CD4-positive, alpha-beta T cell treated with Interleukin-15 for 4 hours (primary cell): ENCODE results near the gene GRB10.
A peak's percentile ranks its signal among the peaks of the same experiment; 100 is the strongest.

Experiments
- DNase-seq: peaks from one replicate; pipeline ENCODE4 v3.0.0-alpha.2; 2020; ENCODE audit warnings: low spot score

GRB10 gene

DNA sequence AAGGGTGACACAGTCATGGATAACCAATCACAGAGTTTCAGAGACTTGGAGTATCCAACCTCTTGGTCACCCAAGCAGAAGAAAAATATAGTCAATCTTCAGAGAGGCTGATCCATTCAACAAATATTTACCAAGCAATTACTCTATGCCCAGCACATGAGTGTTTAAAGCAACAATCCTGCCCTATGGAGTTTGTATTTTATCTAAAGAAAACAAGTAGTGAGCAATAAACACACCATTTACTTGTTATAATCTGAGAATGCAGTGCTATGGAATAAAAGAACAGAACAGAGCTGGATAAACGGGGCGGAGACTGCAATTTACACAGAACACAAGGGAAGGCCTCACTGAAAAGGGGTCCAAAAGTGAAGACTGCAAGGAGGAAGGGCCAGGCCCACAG is 63.8 kb downstream of the GRB10 start:
- no peak for DNase-seq

DNA sequence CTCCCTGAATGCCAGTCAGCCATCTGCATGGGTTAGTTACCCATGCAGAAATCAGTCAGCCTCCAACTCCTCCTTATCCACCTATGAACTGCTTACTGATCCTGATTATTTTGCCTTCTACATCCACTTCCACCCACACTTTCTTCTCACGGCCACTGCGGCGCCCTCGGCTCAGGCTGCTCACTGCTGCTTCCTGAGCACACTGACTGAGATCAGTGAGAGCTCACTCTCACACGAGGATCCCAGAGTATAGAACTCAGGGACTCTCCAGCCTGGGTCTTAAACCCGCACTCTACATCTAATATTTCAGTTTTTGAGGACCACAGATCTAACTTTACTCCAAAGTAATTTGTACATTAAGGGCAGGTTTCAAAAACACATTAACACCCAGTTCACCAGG is 64.4 kb downstream of the GRB10 start:
- DNase-seq: no peak

DNA sequence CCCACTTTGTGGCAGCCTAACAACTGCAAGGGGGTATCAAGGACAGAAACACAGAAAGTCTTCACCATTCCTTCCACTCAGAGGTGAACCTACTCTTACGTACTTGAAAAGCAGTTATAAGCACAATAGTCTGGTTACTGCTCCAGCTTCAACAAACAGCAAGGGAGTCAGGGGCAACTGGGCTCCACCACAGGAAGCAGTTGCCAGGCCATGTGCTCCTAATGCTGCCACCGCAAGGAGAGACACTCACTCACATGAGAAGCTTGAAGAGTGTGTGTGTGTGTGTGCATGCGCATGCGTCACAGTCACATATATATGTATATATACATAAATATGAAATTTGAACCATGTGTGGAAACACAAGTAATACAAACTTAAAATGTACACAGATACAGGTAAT is 65.5 kb downstream of the GRB10 start:
- DNase-seq: no peak

DNA sequence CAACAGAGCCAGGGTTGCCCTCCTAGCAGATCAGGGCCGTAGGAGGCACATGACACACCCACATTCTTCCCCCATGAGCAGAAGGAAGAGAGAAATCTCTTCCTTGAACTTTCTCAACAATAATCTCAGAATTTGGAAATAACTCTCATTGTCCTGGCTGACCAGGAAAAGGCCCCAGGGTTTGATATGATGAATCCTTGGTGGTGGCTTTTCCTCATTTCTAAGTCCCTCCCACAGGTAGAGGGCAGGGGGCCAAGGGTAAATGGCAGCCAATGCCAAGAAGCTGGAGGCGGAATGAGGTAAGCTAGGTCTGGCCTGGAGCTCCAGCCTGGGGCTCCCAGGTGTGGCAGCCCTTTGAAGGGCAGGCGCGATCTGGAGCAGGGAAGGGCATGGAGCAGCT is 67.8 kb downstream of the GRB10 start:
- DNase-seq: no peak

DNA sequence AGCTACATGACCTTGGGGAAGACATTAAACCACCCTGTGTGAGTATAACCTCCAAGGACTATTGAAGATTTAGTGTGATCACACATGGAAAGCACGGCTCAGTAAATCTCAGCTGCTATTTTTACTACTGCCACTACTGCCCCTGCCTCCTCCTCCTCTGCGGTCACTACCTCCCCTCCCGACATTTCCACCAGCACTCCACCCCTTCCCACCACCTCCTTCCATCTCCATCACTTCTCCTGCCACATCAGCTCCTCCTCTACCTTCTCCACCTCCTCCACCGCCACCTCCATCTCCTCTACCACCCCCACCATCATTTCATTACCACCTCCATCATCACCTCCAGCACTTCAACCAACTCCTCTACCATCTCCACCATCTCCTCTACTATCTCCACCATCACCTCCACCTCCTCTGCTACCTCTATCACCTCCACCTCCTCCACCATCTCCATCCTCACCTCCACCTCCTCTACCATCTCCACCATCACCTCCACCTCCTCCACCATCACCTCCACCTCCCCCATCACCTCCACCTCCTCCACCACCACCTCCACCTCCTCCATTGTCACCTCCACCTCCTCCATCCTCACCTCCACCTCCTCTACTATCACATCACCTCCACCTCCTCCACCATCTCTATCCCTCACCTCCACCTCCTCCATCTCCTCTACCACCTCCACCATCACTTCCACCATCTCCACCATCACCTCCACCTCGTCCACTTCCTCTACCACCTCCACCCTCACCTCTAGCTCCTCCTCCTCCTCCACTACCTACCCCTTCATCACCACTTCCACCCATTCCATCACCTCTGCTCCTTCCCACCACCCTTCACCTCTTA is 69.4 kb downstream of the GRB10 start:
- DNase-seq: no peak

DNA sequence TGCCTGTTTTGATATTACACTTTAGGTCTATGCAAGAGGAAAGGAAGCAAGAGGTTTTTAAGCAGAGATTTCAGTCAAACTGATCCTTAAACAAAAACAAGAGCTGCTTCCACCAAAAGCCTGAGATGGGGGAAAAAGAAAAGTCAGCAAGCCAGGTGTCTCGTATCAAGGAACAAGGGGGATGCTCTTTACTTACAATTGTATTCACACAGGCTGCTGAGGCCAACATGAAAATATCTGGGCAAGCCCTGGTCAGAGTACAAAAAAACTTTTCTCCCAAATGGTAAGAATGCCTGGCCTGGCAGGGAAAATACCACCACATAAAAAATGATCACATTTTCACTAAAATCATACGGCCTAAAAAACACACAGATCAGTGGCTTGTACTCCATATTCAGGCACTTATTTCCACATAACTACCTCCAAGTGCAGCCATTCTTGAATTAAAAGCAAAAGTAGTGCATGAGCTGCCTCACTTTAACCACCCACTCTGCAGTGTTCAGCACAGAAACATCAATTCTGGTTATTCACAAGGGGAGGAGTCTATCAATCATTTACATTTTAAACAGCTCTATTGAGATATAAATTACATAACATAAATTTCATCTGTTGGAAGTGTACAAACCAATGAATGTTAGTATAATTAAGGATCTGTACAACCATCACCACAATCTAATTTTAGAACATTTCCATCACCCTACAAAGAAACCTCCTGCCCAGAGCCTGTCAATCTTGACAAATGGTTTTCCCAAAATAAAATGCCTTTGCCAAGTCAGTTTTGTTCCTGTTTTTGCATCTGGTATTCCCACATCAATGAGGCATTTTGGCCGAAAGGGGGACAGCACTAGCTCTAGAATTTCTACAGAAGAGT is 70.2 kb downstream of the GRB10 start:
- DNase-seq: no peak

DNA sequence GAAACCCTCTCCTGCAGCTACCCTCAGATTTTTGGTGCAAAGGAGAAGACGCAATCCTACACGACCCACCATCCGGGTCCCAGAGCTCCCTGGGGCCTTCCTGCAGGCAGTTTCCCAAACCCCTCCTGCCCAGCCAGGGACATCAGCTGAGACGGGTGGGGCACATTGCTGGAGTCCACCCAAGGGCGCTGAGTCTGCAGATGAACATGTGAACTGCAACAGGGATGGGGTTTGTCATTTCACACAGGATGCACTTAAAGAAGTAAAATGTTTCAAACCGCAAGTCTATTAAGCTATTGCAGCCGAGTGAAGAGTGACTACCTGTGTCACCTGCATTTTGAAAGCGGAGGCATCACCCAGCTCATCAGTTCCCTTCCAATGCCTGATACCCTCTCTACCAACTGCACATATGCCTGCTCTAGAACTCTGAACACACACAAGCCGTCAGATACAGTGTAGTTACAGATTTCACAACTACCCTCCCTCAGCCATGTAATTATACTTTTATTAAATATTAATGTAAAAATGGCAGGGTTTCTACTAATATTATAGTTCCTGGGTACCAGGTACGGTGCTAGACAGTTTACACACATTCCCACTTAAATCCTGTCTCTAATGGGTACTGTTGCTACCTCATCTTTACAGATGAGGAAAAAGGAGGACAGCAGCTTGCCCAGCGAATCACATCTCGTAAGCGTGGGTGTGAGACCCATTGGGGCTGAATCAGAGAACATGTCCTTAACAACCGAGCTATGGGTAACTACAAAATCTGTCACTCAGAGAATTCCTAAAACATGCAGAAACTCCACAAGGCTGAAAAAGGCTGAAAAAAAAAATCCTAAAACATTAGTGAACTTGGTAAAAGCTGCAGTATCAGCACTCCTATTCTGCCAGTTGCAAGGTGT is 71.2 kb downstream of the GRB10 start:
- no peak for DNase-seq

DNA sequence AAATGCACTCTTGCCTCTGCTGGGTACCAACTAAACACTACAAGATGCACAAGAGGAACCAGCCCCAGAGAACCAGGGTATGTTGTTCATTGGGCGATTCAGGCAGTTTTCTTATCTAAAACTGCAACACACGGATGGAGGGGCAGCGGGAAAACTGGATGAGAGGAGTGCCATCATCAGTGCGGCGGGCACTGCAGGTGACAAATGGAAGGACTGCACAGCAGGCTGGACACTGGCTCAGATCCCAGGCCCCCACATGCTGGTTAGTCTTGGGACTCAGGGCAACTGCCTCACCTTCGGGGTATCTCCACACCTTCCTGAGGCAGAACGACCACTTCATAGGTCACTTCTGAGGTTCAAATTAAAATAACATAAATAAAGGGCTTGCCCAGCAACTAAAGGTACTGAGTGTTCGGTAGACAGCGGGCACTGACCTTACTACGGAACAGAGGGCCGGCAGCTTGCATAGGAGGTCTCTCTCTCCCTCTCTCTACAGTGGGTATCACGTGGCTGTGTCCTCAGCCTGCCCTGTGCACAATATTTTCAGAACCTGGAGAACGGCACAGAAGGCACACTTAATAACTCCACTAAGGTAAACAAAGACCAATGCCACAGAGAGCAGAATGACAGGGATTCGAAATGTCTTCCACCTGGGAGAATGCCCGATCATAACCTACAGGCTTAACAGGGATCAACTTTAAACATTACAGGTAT is 72.1 kb downstream of the GRB10 start:
- no peak for DNase-seq

DNA sequence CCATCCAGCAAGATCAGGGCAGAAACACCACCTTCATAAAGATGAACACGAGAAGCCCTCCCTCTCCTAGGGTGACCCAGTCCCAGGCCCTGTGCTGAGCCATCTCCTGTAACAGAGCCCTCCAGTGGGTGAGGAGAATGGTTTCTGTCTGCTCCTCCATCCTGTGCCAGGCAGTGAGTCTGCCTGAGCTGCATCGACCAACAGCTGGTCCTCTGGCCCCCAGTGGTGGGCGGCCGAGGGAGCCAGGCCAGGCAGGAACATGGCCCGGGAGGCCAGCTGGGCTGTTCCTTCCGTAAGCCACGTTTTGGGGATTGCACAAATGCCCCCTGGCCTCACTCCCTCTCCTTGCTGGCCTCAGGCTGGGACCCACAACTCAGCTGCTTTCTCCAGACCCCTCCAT is 73.5 kb downstream of the GRB10 start:
- DNase-seq: no peak

DNA sequence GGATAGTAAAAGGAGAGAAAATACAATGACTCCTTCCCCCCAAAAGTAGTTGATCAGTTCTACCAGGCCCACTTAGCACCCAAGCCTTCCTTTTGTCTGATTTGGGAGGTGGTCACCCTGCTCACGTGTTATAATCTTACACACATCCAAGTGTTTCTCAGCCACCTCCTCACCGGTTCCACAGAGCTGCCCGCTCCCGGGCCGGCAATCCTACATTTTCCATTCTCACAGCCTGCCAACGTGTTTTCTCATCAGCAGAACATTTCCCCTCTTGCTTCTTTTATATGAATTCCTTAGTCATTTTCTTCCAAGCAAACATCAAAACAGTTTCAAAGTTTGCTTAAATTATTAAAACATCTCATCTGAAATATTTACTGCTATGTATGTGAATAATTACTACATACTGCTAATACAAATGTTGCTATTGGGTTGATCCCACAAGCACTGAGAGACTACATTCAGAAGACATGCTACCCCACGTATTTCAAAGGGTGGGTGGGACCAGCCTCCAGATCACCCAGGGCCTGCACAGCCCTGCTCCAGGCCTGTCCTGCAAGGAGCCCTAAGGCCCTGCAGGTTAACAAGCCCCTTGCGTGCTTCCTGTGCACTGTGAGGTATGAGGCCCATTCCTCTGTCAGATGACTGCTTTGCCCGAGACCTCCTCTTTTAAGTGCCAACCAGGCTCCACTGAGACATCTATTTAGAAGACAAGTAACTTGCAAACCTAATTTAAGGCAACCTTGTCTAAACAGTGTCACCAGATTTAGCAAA is 75.3 kb downstream of the GRB10 start:
- DNase-seq: no peak

DNA sequence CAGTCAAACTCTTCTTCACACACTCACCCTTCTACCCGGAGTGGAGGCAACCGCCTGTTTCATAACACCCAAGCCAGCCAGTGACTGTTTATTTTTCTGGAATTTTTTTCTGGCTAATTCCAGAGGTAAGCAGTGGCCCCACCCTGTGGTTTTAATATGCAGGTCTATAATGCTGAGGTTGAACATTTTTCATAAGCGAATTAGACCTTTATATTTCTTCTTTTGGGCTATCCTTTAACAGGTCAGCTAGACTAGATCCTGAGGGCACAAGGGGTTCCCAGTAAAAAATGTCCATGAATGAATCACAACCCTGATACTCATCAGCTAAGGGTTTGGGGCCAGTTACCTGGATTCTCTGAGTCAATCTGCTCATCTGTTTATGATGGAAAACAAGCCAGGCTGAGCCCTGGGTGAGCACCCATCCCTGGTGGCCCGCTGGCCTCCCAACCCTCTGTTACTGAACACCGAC is 76.2 kb downstream of the GRB10 start:
- DNase-seq: no peak

DNA sequence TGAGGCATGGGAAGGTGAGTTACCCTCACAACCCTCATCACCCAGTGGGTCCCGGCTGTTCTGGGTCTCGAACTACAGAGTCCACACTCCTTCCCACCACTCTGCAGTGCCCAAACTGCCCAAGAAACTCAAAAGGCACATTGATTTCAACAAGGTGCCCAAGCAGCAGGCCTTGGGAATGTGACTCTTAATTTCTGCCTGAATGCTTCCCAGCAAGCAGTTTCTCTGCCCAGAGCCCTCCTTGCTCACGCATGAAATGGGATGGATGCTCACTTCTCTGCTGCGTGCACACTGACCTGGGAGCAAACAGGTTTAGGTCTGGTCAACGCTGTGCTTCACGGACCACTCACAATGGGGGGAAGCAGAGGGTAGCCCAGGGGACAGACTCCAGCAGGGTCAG is 77.9 kb downstream of the GRB10 start:
- DNase-seq: no peak

DNA sequence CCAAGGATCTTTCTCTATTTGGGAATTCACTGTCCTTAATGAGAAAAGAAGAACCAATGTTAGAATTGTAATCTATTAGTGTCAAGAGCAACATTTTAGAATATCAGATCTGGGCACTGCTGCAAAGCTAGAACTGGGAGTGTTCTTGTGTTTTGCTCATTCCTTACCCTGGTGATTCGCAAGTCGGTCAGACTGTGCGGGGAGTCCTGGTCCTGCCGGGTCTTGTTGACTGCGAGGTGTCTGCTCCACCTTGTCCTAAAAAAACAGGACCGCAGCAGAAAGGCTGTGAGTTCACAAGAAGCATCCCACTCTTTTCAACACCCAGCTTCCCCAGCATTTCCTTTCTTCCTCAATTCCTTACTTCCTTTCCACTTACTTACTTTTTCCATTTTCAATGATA is 79.0 kb downstream of the GRB10 start:
- no peak for DNase-seq

DNA sequence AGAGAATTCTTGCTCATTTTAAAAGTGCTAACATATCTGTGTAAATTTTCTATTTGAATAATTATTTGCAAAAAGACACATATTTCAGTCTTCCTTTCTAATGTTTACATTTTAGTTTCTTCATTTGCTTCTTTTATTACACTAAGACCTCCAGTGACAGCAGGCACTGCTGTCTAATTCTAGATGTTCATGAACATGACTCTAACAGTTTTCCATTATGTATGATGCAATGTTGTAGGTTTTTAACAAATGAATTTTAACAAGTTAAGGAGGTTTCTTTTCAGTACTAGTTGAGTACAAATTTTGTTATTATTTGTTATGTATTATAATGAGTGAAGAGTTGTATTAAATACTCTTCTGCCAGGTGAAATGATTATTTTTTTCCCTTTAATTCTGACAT is 83.6 kb downstream of the GRB10 start:
- no peak for DNase-seq

DNA sequence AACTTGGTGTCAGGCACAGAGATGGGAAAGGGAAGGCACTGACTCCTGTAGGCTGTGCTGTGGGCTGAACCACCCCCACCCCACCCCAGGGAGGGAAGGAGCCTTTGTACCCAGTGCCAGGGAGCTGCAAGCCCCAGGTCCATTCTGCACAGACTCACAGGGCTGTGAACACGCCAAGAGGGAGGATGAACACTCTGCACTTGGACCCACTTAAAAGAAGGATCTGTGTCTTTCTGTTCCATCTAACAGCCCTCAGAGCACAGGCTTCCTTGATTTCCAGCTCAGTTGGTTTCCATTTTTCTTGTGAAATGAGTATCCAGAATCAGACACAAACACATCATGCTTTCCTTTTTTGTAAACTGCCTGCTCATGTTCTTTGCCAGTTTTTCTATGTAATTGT is 84.9 kb downstream of the GRB10 start:
- DNase-seq: no peak

DNA sequence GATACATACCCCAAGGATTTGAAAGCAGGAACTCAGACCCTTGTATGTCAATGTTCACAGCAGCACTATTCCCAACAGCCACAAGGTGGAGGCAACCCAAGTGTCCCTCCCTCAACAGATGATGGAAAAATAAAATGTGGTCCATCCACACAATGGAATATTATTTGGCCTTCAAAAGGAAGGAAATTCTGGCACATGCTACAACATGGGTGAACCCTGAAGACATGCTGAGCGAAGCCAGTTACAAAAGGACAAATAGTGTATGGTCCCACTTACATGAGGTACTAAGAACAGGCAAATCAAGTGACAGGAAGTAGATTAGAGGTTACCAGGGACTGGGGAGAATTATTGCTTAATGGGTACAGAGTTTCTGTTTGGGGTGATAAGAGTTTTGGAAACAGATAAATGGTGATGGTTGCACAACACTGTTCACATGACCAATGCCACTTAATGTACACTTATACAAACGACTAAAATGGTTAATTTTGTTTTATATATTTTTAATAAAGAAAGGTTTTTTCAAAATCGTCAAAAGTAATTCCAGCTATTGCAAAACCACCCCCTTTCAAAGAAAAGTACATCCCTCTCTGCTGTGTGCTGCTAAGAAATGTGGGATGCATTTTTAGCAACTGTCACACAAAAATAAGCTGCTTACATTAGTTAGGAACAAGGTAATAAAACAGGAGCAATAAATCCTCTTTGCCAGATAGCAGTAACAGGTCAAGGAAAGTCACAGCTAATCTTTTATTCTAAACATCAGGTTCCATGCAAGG is 85.7 kb downstream of the GRB10 start:
- DNase-seq: peak; percentile 13

DNA sequence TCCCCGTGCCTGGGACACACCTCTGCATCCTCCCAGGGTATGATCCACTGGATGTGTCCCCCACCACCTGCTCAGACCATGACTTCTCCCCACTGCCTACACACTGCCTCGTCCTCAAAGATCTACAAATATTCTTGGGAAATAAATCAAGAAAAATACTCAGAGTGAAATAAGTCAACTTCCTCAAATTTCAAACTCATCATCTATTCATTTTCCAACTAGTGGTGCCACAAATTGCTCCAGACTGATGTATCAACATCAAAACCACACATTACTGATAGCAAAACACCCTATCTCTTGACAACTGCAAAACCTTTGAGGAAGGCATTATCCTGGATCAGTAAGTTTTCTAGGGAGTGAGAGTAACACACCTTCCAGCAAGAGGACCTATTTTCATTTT is 87.7 kb downstream of the GRB10 start:
- no peak for DNase-seq

DNA sequence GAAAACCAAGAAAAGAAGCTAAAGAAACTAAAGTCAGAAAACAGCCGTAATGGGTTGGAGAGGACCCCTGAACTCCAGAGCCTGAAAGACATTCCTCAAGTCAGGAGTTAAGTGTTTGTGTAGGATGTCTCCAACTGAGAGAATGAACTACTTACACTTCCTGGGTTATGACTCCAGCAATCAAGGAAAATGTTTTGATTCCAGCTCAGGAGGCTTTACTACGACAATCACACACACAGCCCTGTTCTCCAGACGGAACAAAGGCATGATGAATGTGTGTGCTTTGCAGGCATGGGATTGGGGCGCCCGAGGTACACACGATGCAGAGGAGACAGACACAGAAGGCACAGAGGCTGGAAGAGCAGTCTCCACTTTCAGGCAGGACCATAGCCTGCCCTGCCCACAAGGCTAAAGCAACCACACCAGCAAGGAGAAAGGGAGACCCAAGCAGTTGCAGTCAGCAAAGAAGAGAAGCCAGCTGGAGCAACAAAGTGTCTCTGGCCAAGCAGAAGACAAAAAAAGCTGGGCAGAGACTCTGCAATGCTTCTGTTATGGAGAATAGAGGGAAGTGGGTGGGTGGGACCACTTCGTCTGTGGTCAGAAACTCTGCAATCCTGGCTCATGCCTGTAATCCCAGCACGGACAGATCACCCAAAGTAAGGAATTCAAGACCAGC is 89.1 kb downstream of the GRB10 start:
- no peak for DNase-seq

DNA sequence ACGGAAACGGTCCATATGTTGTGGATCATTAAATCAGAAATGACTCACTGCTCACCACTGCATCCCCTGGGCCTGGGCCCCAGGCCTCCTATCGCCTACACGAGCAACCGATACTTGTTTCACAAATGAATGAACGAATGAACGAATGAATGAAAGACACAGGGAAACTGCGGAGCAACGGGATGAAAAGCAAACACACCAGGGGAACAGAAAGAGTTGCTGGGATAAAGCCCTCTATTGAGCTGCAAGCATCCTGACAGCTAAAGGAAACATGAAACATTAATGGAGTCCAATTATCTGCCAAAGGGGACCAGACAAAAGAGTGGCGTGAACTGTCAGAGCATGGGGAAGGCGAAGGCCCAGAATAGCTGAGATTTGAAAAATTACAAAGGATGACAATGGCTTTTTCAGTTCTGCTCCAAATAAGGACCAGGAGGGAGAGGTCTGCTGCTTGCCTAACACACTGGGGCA is 92.1 kb downstream of the GRB10 start:
- no peak for DNase-seq
